B cell (primary cell): Measurements from ENCODE around the gene C4orf54.

ENCODE experiments used
- EZH2 ChIP-seq: IDR thresholded peaks from 2 replicates; pipeline ENCODE4 v1.6.1; 2012; ENCODE audit warnings: borderline replicate concordance, low read depth, mild to moderate bottlenecking, moderate library complexity, low read length; ENCODE audit not compliant: insufficient read depth, poor library complexity, severe bottlenecking
- TF ChIP-seq, protein P1 (sequence below): fragments of 200-600 bp; IDR thresholded peaks from one replicate; pipeline ENCODE4 v1.8.0; 2022; ENCODE audit warnings: antibody characterized with exemption, mild to moderate bottlenecking

GRCh38 chr4:99644453-99644852 lies 13.2 kb downstream of the C4orf54 start:
- TF ChIP-seq, protein P1, sequence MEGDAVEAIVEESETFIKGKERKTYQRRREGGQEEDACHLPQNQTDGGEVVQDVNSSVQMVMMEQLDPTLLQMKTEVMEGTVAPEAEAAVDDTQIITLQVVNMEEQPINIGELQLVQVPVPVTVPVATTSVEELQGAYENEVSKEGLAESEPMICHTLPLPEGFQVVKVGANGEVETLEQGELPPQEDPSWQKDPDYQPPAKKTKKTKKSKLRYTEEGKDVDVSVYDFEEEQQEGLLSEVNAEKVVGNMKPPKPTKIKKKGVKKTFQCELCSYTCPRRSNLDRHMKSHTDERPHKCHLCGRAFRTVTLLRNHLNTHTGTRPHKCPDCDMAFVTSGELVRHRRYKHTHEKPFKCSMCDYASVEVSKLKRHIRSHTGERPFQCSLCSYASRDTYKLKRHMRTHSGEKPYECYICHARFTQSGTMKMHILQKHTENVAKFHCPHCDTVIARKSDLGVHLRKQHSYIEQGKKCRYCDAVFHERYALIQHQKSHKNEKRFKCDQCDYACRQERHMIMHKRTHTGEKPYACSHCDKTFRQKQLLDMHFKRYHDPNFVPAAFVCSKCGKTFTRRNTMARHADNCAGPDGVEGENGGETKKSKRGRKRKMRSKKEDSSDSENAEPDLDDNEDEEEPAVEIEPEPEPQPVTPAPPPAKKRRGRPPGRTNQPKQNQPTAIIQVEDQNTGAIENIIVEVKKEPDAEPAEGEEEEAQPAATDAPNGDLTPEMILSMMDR = no peak
- TF ChIP-seq EZH2 = no peak
